Thyroid gland (tissue), 4 donors: ENCODE results near the gene LMOD1.

ENCODE experiments used
- POLR2A ChIP-seq, 2 donors: fragments of 450-650 bp; IDR thresholded peaks; one replicate each; pipeline ENCODE4 v1.6.1; 2017; ENCODE audit warnings: antibody characterized with exemption in 2 of 2, mild to moderate bottlenecking in 2 of 2, moderate library complexity in 1 of 2
- TF ChIP-seq, protein P1 (sequence below), 6 experiments: fragments of 200-600 bp in 3 of 6; fragments of 450-650 bp in 3 of 6; sonication (generic) in 3 of 6; IDR thresholded peaks; one replicate each; pipeline ENCODE4 v1.5.1; 2016 to 2019; ENCODE audit warnings: antibody characterized with exemption in 6 of 6, mild to moderate bottlenecking in 2 of 6, inconsistent platforms in 1 of 6, moderate library complexity in 1 of 6

DNA sequence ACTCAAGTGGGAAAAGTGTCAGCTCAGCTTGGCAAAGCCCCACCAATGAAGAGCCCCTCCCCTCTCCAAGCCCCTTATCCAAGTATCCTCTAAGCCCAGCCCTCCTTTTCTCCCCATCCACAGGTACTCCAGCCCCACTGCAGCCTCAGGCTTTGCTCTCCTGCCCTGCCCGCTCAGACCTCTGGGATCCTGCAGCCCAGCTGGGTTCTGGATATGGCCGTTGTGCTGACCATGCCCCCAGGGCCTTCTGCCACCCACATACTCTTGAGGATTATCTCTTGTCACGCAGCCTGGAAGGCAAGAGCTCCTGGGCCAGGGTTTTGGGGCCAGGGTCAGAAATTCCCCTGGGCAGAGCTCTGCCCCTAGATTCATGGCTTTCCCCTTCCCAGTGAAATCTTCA lies 52.9 kb downstream of the LMOD1 start:
- TF ChIP-seq POLR2A (IDR thresholded peaks at IDR 0.05): no peak
- TF ChIP-seq, protein P1, sequence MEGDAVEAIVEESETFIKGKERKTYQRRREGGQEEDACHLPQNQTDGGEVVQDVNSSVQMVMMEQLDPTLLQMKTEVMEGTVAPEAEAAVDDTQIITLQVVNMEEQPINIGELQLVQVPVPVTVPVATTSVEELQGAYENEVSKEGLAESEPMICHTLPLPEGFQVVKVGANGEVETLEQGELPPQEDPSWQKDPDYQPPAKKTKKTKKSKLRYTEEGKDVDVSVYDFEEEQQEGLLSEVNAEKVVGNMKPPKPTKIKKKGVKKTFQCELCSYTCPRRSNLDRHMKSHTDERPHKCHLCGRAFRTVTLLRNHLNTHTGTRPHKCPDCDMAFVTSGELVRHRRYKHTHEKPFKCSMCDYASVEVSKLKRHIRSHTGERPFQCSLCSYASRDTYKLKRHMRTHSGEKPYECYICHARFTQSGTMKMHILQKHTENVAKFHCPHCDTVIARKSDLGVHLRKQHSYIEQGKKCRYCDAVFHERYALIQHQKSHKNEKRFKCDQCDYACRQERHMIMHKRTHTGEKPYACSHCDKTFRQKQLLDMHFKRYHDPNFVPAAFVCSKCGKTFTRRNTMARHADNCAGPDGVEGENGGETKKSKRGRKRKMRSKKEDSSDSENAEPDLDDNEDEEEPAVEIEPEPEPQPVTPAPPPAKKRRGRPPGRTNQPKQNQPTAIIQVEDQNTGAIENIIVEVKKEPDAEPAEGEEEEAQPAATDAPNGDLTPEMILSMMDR (IDR thresholded peaks at IDR 0.05): no peak
